ENCODE measurements around the gene RNASE11. TPM values are rescaled to one million over a fixed set of nuclear protein-coding genes. Genes with fewer than 3 reads are reported as not detected.
A peak's percentile ranks its signal among the peaks of the same experiment; 100 is the strongest.

Gene RNASE11
- total and polyA plus RNA-seq, 9 of the 15 experiments (the other 6 are each of a cell fraction or from before 2014, with no cell fraction given) = 0.16 to 0.29 (median 0.22) TPM; not detected in 6

DNA sequence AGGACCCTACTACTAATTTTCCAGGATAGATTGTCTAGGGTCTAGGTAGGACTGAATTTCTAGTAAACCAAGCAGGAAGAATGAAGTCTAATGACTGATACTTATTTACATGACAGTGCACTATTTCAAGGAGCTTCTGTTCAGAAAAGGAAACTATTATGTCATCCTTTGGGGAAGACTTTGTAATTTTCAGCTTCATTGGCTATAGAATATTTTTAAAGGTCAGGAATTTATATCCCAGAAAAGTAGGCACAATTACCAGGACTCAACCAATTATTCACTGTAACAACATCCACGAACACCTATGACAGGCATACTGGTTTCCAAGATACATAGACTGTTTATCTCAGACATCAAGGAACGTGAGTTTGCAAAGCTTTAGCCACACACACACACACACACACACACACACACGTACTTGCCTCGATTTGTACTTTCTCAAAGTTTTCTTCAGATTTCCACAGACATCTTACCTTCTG lies 30.5 kb upstream of the RNASE11 start (continued):
- TF ChIP-seq, protein P1, sequence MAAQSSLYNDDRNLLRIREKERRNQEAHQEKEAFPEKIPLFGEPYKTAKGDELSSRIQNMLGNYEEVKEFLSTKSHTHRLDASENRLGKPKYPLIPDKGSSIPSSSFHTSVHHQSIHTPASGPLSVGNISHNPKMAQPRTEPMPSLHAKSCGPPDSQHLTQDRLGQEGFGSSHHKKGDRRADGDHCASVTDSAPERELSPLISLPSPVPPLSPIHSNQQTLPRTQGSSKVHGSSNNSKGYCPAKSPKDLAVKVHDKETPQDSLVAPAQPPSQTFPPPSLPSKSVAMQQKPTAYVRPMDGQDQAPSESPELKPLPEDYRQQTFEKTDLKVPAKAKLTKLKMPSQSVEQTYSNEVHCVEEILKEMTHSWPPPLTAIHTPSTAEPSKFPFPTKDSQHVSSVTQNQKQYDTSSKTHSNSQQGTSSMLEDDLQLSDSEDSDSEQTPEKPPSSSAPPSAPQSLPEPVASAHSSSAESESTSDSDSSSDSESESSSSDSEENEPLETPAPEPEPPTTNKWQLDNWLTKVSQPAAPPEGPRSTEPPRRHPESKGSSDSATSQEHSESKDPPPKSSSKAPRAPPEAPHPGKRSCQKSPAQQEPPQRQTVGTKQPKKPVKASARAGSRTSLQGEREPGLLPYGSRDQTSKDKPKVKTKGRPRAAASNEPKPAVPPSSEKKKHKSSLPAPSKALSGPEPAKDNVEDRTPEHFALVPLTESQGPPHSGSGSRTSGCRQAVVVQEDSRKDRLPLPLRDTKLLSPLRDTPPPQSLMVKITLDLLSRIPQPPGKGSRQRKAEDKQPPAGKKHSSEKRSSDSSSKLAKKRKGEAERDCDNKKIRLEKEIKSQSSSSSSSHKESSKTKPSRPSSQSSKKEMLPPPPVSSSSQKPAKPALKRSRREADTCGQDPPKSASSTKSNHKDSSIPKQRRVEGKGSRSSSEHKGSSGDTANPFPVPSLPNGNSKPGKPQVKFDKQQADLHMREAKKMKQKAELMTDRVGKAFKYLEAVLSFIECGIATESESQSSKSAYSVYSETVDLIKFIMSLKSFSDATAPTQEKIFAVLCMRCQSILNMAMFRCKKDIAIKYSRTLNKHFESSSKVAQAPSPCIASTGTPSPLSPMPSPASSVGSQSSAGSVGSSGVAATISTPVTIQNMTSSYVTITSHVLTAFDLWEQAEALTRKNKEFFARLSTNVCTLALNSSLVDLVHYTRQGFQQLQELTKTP (IDR thresholded peaks at IDR 0.05; ENCODE audit: low read depth in 1 of 2, partially characterized antibody in 2 of 2) = no peak
- TF ChIP-seq HDAC8 (tag; IDR thresholded peaks at IDR 0.05) = no peak
- no peak for TF ChIP-seq ZNF444 (CRISPR knock-in tag; IDR thresholded peaks at IDR 0.05)
- TF ChIP-seq, protein P2, sequence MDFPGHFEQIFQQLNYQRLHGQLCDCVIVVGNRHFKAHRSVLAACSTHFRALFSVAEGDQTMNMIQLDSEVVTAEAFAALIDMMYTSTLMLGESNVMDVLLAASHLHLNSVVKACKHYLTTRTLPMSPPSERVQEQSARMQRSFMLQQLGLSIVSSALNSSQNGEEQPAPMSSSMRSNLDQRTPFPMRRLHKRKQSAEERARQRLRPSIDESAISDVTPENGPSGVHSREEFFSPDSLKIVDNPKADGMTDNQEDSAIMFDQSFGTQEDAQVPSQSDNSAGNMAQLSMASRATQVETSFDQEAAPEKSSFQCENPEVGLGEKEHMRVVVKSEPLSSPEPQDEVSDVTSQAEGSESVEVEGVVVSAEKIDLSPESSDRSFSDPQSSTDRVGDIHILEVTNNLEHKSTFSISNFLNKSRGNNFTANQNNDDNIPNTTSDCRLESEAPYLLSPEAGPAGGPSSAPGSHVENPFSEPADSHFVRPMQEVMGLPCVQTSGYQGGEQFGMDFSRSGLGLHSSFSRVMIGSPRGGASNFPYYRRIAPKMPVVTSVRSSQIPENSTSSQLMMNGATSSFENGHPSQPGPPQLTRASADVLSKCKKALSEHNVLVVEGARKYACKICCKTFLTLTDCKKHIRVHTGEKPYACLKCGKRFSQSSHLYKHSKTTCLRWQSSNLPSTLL (IDR thresholded peaks at IDR 0.05) = no peak
- no peak for TF ChIP-seq ZNF830 (CRISPR knock-in tag; IDR thresholded peaks at IDR 0.05)
- no peak for TF ChIP-seq RAD21 (CRISPR knock-in tag; conservative IDR thresholded peaks at IDR 0.05 in 1 of 2, IDR thresholded peaks at IDR 0.05 in 1 of 2)
- no peak for TF ChIP-seq FOXA3 (CRISPR knock-in tag; conservative IDR thresholded peaks at IDR 0.05 in 1 of 2, IDR thresholded peaks at IDR 0.05 in 1 of 2)
- TF ChIP-seq, protein P3, sequence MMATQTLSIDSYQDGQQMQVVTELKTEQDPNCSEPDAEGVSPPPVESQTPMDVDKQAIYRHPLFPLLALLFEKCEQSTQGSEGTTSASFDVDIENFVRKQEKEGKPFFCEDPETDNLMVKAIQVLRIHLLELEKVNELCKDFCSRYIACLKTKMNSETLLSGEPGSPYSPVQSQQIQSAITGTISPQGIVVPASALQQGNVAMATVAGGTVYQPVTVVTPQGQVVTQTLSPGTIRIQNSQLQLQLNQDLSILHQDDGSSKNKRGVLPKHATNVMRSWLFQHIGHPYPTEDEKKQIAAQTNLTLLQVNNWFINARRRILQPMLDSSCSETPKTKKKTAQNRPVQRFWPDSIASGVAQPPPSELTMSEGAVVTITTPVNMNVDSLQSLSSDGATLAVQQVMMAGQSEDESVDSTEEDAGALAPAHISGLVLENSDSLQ (IDR thresholded peaks at IDR 0.05) = peak; percentile 70
- no peak for TF ChIP-seq PHF8 (IDR thresholded peaks at IDR 0.05; ENCODE audit: borderline replicate concordance, low read length)
- TF ChIP-seq MTA1 (IDR thresholded peaks at IDR 0.05; ENCODE audit: borderline replicate concordance) = 0 out of 2 replicates have a peak, but pooled peaks have one; percentile 42
- no peak for TF ChIP-seq SIX5 (IDR thresholded peaks at IDR 0.05; ENCODE audit: borderline replicate concordance in 1 of 2, insufficient read depth in 1 of 2, low read depth in 1 of 2, low read length in 2 of 2)
- no peak for TF ChIP-seq MYNN (IDR thresholded peaks at IDR 0.05)
- no peak for TF ChIP-seq MYNN (CRISPR knock-in tag; IDR thresholded peaks at IDR 0.05)
- no peak for TF ChIP-seq SMAD1 (IDR thresholded peaks at IDR 0.05; ENCODE audit: low read depth, low read length, partially characterized antibody)
- peak; percentile 72 for TF ChIP-seq ATF7 (IDR thresholded peaks at IDR 0.05)

All from K562 (cell line).